CD4-positive, alpha-beta T cell (primary cell): ENCODE measurements around the gene ARVCF. TPM values are rescaled to one million over a fixed set of nuclear protein-coding genes. Genes with fewer than 3 reads are reported as not detected.

Experiments
- ATAC-seq: fragments of 200-7000 bp; cut with Tn5 transposase; one replicate; pipeline ENCODE4 v1.10.0; 2022; ENCODE audit warnings: mild to moderate bottlenecking; ENCODE audit not compliant: poor library complexity
- CTCF ChIA-PET: fragments of 350-600 bp; sonication (Branson Sonifier 250); formaldehyde crosslinking; loops from one replicate; lab custom pipeline; 2021; ENCODE audit warnings: antibody characterized with exemption, inconsistent platforms; lab: Charles Lee
- POLR2A ChIA-PET: fragments of 350-600 bp; sonication (Branson Sonifier 250); formaldehyde crosslinking; loops from one replicate; lab custom pipeline; 2021; ENCODE audit warnings: antibody characterized with exemption, inconsistent platforms; lab: Charles Lee
- DNase-seq, 14 experiments: peaks; one replicate each; pipeline ENCODE4 v3.0.0-alpha.2; 2013 to 2020; ENCODE audit warnings: mixed read lengths in 2 of 14
- H3K27ac ChIP-seq, 2 donors: one replicate each; pipeline versions ENCODE4 v1.5.1 to v1.7.0; 2013; ENCODE audit warnings: low read length in 2 of 2, low read depth in 1 of 2, mild to moderate bottlenecking in 1 of 2
- H3K27me3 ChIP-seq, 2 experiments: 1 replicate in 1 of 2; 2 replicates in 1 of 2; pipeline versions ENCODE4 v1.6.1 to v1.7.0; 2013; ENCODE audit warnings: low read length in 2 of 2, control low read depth in 1 of 2, mild to moderate bottlenecking in 1 of 2, moderate library complexity in 1 of 2; ENCODE audit not compliant: insufficient read depth in 2 of 2, control insufficient read depth in 1 of 2
- H3K36me3 ChIP-seq: one replicate; pipeline ENCODE4 v1.6.1; 2013; ENCODE audit warnings: low read length, control low read depth; ENCODE audit not compliant: insufficient read depth
- H3K4me1 ChIP-seq: one replicate; pipeline ENCODE4 v1.6.1; 2013; ENCODE audit warnings: low read length, control low read depth; ENCODE audit not compliant: insufficient read depth
- H3K4me3 ChIP-seq: one replicate; pipeline ENCODE4 v1.5.1; 2013; ENCODE audit warnings: mild to moderate bottlenecking, low read length, moderate library complexity
- H3K9me3 ChIP-seq, 2 experiments: 1 replicate in 1 of 2; 2 replicates in 1 of 2; pipeline versions ENCODE4 v1.6.1 to v1.7.0; 2013; ENCODE audit warnings: low read length in 2 of 2, mild to moderate bottlenecking in 2 of 2, control low read depth in 1 of 2, moderate library complexity in 1 of 2; ENCODE audit not compliant: control insufficient read depth in 1 of 2, insufficient read depth in 1 of 2
- H3K27ac Mint-ChIP-seq: one replicate; pipeline ENCODE4 v1.8.0; 2020; ENCODE audit warnings: mixed read lengths
- H3K27me3 Mint-ChIP-seq: one replicate; pipeline ENCODE4 v1.8.0; 2021; ENCODE audit warnings: mixed read lengths
- H3K36me3 Mint-ChIP-seq: one replicate; pipeline ENCODE4 v1.8.0; 2021; ENCODE audit warnings: low read depth, mixed read lengths
- H3K4me1 Mint-ChIP-seq: one replicate; pipeline ENCODE4 v1.8.0; 2021; ENCODE audit warnings: low read depth, mixed read lengths
- H3K4me3 Mint-ChIP-seq: one replicate; pipeline ENCODE4 v1.8.0; 2020; ENCODE audit warnings: mild to moderate bottlenecking, mixed read lengths
- H3K9me3 Mint-ChIP-seq: one replicate; pipeline ENCODE4 v1.8.0; 2020; ENCODE audit warnings: mixed read lengths
- intact Hi-C, 2 experiments: fragments of 100-400 bp; cut with DNase I in 1 of 2; cut with micrococcal nuclease in 1 of 2; formaldehyde crosslinking; loops; one replicate each; pipeline versions ENCODE4 v1.15.1 to v1.9.0; 2023 to 2025; cut with DNase I, micrococcal nuclease
- total RNA-seq, 174 experiments: library from RNA in 2 of 174; stranded (reverse) in 2 of 174; gene quantifications; one replicate each; pipeline ENCODE4 v1.2.3 and lab custom pipeline; 2021 to 2026
- TF ChIP-seq, protein P1 (sequence below): fragments of 200-600 bp; IDR thresholded peaks from one replicate; pipeline ENCODE4 v1.8.0; 2022; ENCODE audit warnings: antibody characterized with exemption, mild to moderate bottlenecking

ARVCF gene
- total RNA-seq, 2 experiments from 2014 or later: 2.2 to 2.5 TPM

DNA sequence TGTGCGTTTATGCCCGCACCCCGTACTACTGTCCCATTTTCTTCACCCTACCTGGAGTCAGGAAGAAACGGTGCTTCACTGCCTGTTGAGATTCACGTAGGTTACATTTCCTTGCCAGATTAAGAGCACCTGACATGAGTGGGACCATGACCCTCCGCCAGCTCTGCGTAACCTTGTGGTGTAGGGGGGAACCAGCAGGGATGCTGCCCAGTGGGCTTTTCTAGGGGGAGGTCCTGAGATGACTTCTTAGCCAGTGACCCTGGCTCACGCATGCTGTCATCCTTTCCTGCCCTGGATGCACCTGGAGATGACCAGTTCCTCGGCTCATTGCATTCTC, 967 bp upstream of the ARVCF start:
- peak overlapping the region; percentile 88 for H3K4me3 ChIP-seq
- H3K36me3 Mint-ChIP-seq: peaks cover 4% of the 10 kb centered on the region
- peaks cover 4% of the 10 kb centered on the region for H3K27me3 Mint-ChIP-seq
- peaks cover 32% of the 10 kb centered on the region for H3K4me1 Mint-ChIP-seq
- H3K36me3 ChIP-seq: no peaks in the 10 kb centered on the region
- no peaks in the 10 kb centered on the region for H3K9me3 ChIP-seq
- H3K27ac Mint-ChIP-seq: peak overlapping the region; percentile 73
- no peaks in the 10 kb centered on the region for H3K9me3 Mint-ChIP-seq
- ATAC-seq (no peak), DNase-seq (no peak)
- TF ChIP-seq, protein P1, sequence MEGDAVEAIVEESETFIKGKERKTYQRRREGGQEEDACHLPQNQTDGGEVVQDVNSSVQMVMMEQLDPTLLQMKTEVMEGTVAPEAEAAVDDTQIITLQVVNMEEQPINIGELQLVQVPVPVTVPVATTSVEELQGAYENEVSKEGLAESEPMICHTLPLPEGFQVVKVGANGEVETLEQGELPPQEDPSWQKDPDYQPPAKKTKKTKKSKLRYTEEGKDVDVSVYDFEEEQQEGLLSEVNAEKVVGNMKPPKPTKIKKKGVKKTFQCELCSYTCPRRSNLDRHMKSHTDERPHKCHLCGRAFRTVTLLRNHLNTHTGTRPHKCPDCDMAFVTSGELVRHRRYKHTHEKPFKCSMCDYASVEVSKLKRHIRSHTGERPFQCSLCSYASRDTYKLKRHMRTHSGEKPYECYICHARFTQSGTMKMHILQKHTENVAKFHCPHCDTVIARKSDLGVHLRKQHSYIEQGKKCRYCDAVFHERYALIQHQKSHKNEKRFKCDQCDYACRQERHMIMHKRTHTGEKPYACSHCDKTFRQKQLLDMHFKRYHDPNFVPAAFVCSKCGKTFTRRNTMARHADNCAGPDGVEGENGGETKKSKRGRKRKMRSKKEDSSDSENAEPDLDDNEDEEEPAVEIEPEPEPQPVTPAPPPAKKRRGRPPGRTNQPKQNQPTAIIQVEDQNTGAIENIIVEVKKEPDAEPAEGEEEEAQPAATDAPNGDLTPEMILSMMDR: no peak
- intact Hi-C loops: loop anchor here in 1 of 2 experiments (10.0 kb wide), 2 partner anchors 163 to 377 kb away; partner anchors contain the start of genes GNB1L, RTL10 and ZNF74
- no peak overlapping the region for H3K27ac ChIP-seq
- peak overlapping the region; percentile 92 for H3K4me3 Mint-ChIP-seq
- CTCF ChIA-PET: no interaction called here
- POLR2A ChIA-PET: no interaction called here
- H3K4me1 ChIP-seq: peaks cover 41% of the 10 kb centered on the region
- peaks cover 0 to 3% of the 10 kb centered on the region in 2 experiments for H3K27me3 ChIP-seq

DNA sequence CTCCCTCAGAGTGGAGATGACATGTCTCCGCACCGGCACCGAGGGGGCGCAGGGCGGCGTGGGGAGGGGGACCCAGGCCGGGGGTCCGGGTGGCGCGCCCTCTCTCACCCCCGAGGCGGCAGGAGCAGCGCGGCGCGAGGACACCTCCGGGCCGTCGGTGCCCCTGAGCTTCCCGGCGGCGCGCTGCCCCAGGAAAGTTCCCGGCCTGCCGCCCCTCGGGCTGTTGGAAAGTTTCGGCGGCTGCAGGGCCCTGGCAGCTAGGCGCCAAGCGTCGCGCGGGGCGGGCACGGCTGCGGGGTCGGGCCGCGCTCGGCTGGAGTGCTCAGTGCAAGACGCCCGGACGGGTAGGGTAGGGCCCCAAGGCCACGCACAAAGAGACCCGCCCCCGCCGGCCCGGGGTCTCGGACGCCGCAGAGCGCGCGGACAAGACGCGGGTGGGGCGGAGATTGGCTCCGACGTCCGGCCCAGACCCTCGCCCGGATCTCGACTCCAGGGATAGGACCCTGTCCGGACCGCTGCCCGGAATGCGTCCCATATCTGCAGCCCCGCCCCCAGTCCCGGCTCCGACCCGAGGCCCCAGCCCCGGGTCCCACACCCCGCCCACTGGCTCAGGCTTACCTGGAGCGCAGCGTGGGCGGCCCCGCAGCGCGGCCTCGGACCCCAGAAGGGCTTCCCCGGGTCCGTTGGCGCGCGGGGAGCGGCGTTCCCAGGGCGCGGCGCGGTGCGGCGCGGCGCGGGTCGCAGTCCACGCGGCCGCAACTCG, 471 bp downstream of the ARVCF start:
- peaks cover 27% of the 10 kb centered on the region for H3K4me1 ChIP-seq
- H3K36me3 ChIP-seq: no peaks in the 10 kb centered on the region
- Mint-ChIP-seq H3K27ac (no peak overlapping the region), H3K4me1 (peaks cover 22% of the 10 kb centered on the region), H3K9me3 (no peaks in the 10 kb centered on the region), H3K27me3 (peaks cover 4% of the 10 kb centered on the region), H3K36me3 (peaks cover under 1% of the 10 kb centered on the region), H3K4me3 (no peak overlapping the region)
- POLR2A ChIA-PET: no interaction called here
- H3K27ac ChIP-seq: no peak overlapping the region
- peaks cover 0 to 3% of the 10 kb centered on the region in 2 experiments for H3K27me3 ChIP-seq
- no peak for ATAC-seq
- intact Hi-C loops: loop anchor here (1.0 to 10.0 kb wide), 4 partner anchors 64 to 379 kb away; partner anchors contain the start of genes DGCR8 (in 1 of the 2), GNB1L (in 1 of the 2), RTL10 (in 1 of the 2) and ZDHHC8 (in 1 of the 2)
- no peaks in the 10 kb centered on the region for H3K9me3 ChIP-seq
- TF ChIP-seq, protein P1: no peak
- CTCF ChIA-PET: no interaction called here
- peak in 6 of 14 experiments; percentile 13 to 57 (median 24) for DNase-seq
- H3K4me3 ChIP-seq: peak overlapping the region; percentile 55

DNA sequence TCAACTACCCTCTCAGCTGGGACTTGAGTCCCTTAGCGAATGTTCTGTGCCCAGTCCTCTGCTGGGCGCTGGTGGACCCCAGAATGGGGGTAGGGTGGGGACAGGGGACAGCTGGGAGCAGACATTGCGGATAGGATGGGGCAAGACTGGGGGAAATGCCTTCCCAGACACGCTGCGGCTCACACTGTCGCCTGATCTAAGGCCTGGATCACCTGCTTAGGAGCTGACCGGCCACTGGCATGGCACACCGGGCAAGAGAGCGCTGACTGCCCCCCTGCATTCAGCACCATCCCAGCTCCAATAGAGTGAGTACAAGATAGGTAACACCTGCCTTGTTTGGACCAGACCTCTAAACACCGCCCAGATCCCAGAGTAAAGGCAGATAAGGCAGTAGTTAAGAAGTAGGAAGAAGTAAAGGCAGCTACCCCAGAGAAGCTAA, 1.4 kb downstream of the ARVCF start:
- DNase-seq: no peak
- no peak overlapping the region for H3K27ac Mint-ChIP-seq

More for the DNA sequence above, 1.4 kb downstream of the ARVCF start:
- H3K4me1 Mint-ChIP-seq: peaks cover 17% of the 10 kb centered on the region
- TF ChIP-seq, protein P1: no peak
- peaks cover 4% of the 10 kb centered on the region for H3K27me3 Mint-ChIP-seq
- POLR2A ChIA-PET: no interaction called here
- ATAC-seq: no peak
- intact Hi-C loops: loop anchor here in 1 of 2 experiments (10.0 kb wide), 2 partner anchors 160 to 380 kb away; partner anchors contain the start of genes GNB1L, RTL10 and ZNF74
- no peaks in the 10 kb centered on the region for H3K36me3 ChIP-seq
- no peaks in the 10 kb centered on the region for H3K9me3 Mint-ChIP-seq
- H3K4me3 Mint-ChIP-seq: peak overlapping the region; percentile 82
- H3K27ac ChIP-seq: no peak overlapping the region
- no peak overlapping the region for H3K4me3 ChIP-seq
- H3K9me3 ChIP-seq: no peaks in the 10 kb centered on the region
- peaks cover 21% of the 10 kb centered on the region for H3K4me1 ChIP-seq
- H3K27me3 ChIP-seq: peaks cover 0 to 3% of the 10 kb centered on the region in 2 experiments
- H3K36me3 Mint-ChIP-seq: no peaks in the 10 kb centered on the region
- CTCF ChIA-PET: no interaction called here
